GM13977 (cell line): ENCODE data around the gene DNAJC27.

Source experiments
- DNase-seq: peaks from one replicate; pipeline ENCODE4 v3.0.0; 2012; ENCODE audit warnings: low spot score
- CTCF ChIP-seq: IDR thresholded peaks from 2 replicates; pipeline ENCODE4 v1.5.1; 2012; ENCODE audit warnings: mild to moderate bottlenecking, control low read depth; ENCODE audit not compliant: insufficient read depth; ENCODE audit errors: extremely low read depth, missing control alignments
- in situ Hi-C: fragments of 300-500 bp; cut with MboI; formaldehyde crosslinking; loops from one replicate; pipeline ENCODE4 v1.12.0; 2022; ENCODE audit warnings: low sequenced_read_pairs, low pct_unique_long_range_greater_than_20kb, mixed read lengths, inconsistent platforms; ENCODE audit not compliant: unreplicated experiment

The DNAJC27 gene

GRCh38 chr2:24923106-24923505, 48.6 kb downstream of the DNAJC27 start:
- in situ Hi-C loops: no loop called here
- no peak for DNase-seq
- no peak for TF ChIP-seq CTCF

- in situ Hi-C loops: no loop called here
- DNase-seq: no peak
- no peak for TF ChIP-seq CTCF
Measured at GRCh38 chr2:24922556-24922955, 49.2 kb downstream of the DNAJC27 start.

- in situ Hi-C loops: no loop called here
- peak; percentile 57 for TF ChIP-seq CTCF
- no peak for DNase-seq
Measured at GRCh38 chr2:24920809-24921441, 50.8 kb downstream of the DNAJC27 start.

- TF ChIP-seq CTCF: no peak
- in situ Hi-C loops: no loop called here
- DNase-seq: peak; percentile 90
Measured at GRCh38 chr2:24920098-24920808, 51.5 kb downstream of the DNAJC27 start, which contains the start of gene ADCY3. TSS of gene ADCY3 (minus strand) at chr2:24920237. CDS start at chr2:24918987, 1,250 bp downstream.

- in situ Hi-C loops: no loop called here
- TF ChIP-seq CTCF: no peak
- DNase-seq: no peak
Measured at GRCh38 chr2:24919506-24920097, 52.2 kb downstream of the DNAJC27 start.

- TF ChIP-seq CTCF: no peak
- DNase-seq: peak; percentile 75
- in situ Hi-C loops: no loop called here
Measured at GRCh38 chr2:24919037-24919505, 52.7 kb downstream of the DNAJC27 start.
